DND-41 (cell line): ENCODE data around the gene TMEM144.

Source experiments
- EZH2 ChIP-seq: IDR thresholded peaks from 3 replicates; pipeline ENCODE4 v1.6.1; 2012; ENCODE audit warnings: borderline replicate concordance, low read depth, mild to moderate bottlenecking, moderate library complexity, low read length, inconsistent platforms; ENCODE audit not compliant: severe bottlenecking
- TF ChIP-seq, protein P1 (sequence below): IDR thresholded peaks from 2 replicates; pipeline ENCODE4 v1.5.1; 2012; ENCODE audit warnings: borderline replicate concordance, low read length, moderate library complexity, mild to moderate bottlenecking; ENCODE audit not compliant: poor library complexity, severe bottlenecking; ENCODE audit errors: extremely low read depth

DNA sequence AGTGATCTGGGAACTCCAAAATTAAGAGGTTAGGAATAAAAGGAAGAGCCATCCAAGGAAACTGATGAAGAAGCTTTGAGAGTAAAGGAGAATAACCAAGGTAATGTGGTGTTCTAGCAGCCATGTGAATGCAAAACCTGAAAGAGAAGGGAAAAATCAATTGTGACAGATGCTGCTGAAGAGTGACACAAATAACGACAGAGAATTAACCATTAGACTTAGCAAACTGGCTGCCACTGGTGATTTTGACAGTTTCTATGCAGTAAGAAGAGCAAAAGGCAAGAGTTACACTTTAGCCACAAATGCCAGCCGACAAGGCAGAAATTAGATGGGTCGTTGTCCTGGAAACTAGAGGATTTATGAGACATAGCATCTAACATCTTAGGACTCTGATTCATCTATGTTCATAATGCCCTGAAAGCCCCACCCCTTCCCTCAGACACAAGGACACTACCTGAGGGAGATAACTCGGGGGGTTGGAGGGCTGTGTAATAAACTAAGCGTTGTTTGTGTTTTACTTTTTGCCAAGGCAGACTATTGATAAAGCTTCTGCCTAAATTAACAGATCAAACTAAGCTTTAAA lies 13.0 kb upstream of the TMEM144 start:
- TF ChIP-seq, protein P1, sequence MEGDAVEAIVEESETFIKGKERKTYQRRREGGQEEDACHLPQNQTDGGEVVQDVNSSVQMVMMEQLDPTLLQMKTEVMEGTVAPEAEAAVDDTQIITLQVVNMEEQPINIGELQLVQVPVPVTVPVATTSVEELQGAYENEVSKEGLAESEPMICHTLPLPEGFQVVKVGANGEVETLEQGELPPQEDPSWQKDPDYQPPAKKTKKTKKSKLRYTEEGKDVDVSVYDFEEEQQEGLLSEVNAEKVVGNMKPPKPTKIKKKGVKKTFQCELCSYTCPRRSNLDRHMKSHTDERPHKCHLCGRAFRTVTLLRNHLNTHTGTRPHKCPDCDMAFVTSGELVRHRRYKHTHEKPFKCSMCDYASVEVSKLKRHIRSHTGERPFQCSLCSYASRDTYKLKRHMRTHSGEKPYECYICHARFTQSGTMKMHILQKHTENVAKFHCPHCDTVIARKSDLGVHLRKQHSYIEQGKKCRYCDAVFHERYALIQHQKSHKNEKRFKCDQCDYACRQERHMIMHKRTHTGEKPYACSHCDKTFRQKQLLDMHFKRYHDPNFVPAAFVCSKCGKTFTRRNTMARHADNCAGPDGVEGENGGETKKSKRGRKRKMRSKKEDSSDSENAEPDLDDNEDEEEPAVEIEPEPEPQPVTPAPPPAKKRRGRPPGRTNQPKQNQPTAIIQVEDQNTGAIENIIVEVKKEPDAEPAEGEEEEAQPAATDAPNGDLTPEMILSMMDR: no peak
- TF ChIP-seq EZH2: no peak
